ENCODE measurements around the gene MC3R.

The MC3R gene

DNA sequence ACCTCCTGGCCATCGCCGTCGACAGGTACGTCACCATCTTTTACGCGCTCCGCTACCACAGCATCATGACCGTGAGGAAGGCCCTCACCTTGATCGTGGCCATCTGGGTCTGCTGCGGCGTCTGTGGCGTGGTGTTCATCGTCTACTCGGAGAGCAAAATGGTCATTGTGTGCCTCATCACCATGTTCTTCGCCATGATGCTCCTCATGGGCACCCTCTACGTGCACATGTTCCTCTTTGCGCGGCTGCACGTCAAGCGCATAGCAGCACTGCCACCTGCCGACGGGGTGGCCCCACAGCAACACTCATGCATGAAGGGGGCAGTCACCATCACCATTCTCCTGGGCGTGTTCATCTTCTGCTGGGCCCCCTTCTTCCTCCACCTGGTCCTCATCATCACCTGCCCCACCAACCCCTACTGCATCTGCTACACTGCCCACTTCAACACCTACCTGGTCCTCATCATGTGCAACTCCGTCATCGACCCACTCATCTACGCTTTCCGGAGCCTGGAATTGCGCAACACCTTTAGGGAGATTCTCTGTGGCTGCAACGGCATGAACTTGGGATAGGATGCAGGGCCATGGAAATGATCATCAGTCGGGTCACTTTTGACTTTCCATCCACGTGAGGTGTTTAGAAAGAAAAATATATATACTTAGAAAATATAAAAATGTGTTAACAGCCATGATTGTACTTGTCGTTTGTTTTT, 868 bp downstream of the MC3R start:
- no peak for DNase-seq (ENCODE audit: low read depth, low spot score)
- no peak overlapping the region for H3K27ac ChIP-seq

DNA sequence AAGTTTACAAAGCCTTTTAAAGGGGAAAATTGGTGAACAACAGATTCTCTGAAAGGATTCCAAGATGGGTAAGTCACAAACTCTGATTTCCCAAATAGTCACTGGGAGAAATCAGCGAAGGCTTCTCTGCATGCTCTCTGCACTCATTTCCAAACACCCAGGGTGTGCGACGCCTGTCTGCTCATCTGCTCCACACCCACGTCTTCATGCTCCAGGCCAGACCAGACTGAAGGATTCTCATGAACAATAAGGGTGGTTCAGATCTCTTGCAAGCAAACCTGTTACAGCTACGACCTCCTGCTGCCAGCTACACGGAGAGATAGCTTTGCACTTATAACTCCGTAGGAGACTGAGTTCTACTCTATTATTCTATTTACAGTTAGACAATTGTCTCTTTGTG, 1.4 kb downstream of the MC3R start:
- no peak overlapping the region for H3K27ac ChIP-seq
- DNase-seq (ENCODE audit: low read depth, low spot score) = no peak

DNA sequence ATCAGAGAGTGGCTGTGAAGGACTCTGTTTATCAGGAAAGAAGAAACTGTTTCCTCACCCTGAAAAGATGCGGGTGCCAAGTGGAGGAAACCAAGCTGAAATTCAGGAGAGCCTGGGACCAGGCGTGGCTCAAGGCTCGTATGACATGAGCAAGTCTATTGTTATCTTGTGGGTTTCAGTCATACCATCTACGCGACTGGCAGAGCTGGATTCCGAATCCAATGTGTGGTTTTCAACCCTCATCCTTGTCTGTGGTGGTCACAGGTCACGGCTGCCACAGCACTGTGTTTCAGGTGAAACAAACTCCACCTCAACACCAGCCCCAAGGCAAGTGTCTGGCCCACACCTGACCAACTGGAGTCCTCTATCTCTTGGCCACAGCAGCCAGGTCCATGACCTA, 9.1 kb downstream of the MC3R start:
- DNase-seq (ENCODE audit: low read depth, low spot score) = peak; percentile 41
- H3K27ac ChIP-seq = no peak overlapping the region

DNA sequence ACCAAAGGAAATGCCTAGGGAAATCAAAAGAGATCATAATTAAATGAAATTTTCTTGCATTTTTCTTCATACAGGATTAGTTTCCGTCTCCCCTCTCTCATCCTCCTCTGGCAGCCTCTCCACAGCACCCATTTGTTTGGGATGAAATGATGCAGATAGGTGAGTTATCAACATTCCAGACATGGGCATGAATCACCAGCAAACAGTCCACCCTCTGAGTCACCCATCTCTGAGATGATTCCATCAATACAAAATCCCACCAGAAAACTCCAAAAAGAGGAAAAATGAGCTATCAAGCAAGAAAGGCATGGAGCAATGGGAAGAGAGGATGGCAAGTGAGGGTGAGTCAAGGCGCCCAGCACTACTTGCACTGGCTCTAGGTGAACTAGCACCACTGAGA, 11.4 kb downstream of the MC3R start:
- no peak overlapping the region for H3K27ac ChIP-seq
- no peak for DNase-seq (ENCODE audit: low read depth, low spot score)

DNA sequence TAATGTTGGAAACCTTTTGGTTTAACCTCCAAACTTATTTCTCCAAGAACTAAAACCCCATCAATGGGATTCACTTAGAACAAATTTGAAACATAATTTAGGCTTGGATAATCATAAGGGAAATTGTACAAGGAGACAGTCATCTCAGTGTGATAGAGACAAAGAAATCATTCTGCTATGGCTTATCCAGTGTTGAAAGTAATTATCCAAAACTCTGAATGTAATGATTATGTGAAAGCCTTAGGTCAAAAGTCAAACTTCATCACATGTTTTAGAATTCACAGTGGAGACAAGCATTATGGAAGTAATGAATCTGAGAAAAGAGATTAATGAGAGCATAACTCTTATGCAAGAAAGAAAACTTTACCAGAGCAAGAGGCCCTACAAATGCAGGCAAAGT, 20.0 kb downstream of the MC3R start:
- no peak for DNase-seq (ENCODE audit: low read depth, low spot score)
- no peak overlapping the region for H3K27ac ChIP-seq

DNA sequence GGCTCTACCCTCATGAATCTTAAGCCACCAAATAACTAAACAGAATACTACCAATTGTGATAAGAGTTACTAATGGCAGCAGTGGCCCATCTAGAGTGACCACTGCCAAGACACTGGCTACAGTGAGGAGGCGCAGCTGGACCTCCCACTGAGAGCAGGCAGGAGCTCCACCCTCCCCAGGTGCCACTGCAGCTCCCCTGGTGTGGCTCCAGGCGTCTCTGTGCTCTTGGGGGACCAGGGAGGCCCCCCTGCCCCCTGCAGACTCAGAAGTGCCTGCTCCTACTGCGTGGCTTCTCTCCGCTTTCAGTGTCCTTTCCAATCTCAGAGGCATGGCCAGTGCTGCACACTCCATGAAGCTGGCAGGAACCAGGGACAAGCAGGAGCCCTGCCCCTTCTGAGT, 23.4 kb downstream of the MC3R start:
- no peak overlapping the region for H3K27ac ChIP-seq
- DNase-seq (ENCODE audit: low read depth, low spot score) = no peak

DNA sequence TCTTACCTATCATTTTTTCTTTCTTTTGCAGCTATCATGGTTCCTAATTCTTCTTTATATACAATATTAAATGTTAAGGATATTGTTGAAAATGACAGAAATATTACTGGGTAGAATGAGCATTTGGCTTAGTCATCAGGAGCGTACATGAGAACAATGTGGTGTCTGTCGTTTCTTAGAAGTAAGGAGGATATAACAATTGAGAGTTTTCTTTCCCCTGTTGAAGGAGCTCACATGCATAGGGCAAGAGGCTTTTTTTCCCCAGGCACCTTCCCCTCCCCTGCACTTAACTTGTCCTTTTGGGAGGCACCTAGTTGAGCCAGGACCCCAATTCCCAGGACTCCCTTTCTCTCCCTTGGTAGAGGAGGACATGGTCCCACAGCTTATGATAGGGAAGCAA, 25.0 kb downstream of the MC3R start:
- no peak overlapping the region for H3K27ac ChIP-seq

DNA sequence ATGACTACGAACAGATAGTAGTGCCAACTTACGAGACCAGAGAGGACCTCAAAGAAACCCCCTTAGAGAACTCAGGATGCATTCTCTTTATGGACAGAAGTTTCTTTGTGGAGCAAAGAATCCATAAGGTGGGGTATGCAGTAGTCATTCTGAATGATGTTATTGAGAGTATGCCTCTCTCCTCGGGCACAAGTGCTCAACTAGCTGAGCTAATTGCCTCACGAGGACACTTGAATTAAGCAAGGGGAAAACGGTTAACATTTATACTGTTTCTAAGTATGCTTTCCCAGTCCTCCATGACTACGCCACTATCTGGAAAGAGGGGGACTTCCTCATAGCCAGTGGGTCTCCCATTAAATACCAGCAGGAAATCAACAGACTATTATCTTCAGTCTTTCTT, 25.6 kb downstream of the MC3R start:
- no peak overlapping the region for H3K27ac ChIP-seq
- DNase-seq (ENCODE audit: low read depth, low spot score) = no peak

More for the DNA sequence above, 25.0 kb downstream of the MC3R start:
- DNase-seq (ENCODE audit: low read depth, low spot score) = no peak

DNA sequence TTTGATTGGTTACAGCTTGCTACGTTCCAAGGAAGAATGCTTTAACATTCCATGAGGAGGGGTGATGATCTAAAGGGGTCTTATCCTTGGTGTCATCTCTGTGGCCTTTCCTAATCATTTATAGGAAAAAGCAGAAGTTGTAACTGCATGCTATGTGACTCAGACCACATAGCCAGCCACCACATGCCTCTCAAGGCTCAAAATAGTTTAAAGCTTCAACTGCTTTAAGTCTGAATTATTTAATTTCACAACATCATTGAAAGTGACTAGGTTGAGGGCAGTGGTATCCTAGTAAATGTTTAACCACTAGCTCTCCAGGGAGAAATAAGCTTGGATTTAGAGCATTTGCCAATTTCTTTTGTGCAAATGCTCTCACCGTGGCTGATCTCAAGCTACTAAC, 29.7 kb downstream of the MC3R start:
- H3K27ac ChIP-seq = no peak overlapping the region
- DNase-seq (ENCODE audit: low read depth, low spot score) = no peak

DNA sequence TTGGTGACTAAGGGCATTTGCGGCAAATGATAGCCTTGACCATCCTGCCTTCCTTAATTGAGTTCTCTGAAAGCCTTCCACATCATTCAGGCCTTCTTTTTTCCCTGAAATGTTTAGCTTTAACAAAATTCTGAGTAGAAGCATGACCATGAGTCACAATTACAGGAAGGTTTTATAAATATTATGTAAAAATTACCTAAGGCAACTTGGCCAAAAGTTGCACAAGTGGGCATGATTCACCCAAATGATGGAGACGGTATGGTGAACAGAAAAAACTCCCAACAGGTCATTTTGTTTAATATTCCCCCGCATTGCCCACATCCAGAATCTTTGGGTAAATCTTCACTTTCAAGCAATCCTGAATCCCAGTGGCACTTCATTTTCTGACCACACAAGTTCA, 37.0 kb downstream of the MC3R start:
- peak; percentile 8 for DNase-seq (ENCODE audit: low read depth, low spot score)
- no peak overlapping the region for H3K27ac ChIP-seq

DNA sequence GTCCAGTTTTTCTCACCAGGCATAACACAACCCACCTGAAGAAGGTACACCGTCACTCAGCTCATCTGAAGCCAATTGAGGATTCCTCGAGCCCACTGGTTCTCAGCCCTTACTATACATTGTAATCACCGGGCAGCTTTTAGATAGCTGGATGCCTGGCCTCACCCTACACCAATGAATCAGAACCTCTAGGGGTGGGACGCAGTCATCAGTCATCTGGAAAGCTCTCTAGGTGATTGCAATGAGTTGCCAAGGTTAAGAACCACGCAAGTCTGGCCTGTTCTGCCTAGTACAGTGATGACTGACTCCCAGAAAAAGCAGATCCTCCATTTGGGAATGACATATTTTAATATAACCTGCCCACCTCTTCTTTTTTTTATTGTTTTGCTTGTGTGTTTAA, 41.1 kb downstream of the MC3R start:
- DNase-seq (ENCODE audit: low read depth, low spot score) = no peak
- no peak overlapping the region for H3K27ac ChIP-seq

DNA sequence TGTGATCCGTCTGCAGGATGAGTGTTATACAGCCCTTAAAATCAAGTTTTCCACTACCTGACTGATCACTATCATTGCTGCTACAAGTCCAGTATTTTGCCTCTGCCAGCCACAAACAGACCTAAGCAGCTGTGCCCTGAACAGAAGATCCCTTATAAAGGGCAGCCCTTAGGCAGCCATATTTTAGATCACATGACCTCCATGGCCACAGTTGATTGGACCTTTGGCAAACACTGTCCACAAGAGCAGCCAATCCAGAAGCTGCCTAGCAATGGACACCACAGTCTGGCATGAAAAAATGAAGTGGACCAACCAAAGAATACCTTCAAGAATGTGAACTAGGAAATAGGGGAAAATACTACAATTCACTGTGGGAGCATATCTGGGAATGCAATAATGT, 50.8 kb downstream of the MC3R start:
- no peak for DNase-seq (ENCODE audit: low read depth, low spot score)
- H3K27ac ChIP-seq = no peak overlapping the region
